Left ventricle myocardium inferior (tissue), 1 donor: ENCODE data around the gene S1PR4. TPM values are rescaled to one million over a fixed set of nuclear protein-coding genes. Genes with fewer than 3 reads are reported as not detected.
A peak's percentile ranks its signal among the peaks of the same experiment; 100 is the strongest.

Source experiments
- DNase-seq: peaks from one replicate; pipeline ENCODE4 v3.0.0-alpha.2; 2020
- H3K27ac ChIP-seq: fragments of 200-600 bp; replicated peaks from 2 replicates; pipeline ENCODE4 v1.8.0; 2021
- H3K27me3 ChIP-seq: fragments of 200-600 bp; 2 replicates; pipeline ENCODE4 v1.8.0; 2021; ENCODE audit warnings: low read depth
- H3K36me3 ChIP-seq: fragments of 200-600 bp; 2 replicates; pipeline ENCODE4 v1.8.0; 2021
- H3K4me1 ChIP-seq: fragments of 200-600 bp; 2 replicates; pipeline ENCODE4 v1.8.0; 2021
- H3K4me3 ChIP-seq: fragments of 200-600 bp; 2 replicates; pipeline ENCODE4 v1.8.0; 2021; ENCODE audit warnings: mild to moderate bottlenecking, moderate library complexity
- H3K9me3 ChIP-seq: fragments of 200-600 bp; replicated peaks from 2 replicates; pipeline ENCODE4 v1.8.0; 2021
- intact Hi-C: fragments of 100-400 bp; cut with micrococcal nuclease; formaldehyde crosslinking; loops from one replicate; pipeline ENCODE4 v1.11.0; 2022
- total RNA-seq: library from RNA; stranded (reverse); fragmentation: NEBNext Ultra II Directional; extraction: Animal tissue kit (Norgen Biotek cat#: 25700); gene quantifications from one replicate; pipeline ENCODE4 v1.2.1, GENCODE V29; 2021
- TF ChIP-seq, protein P1 (sequence below): fragments of 200-600 bp; IDR thresholded peaks from 2 replicates; pipeline ENCODE4 v1.8.0; 2021; ENCODE audit warnings: antibody characterized with exemption, mild to moderate bottlenecking, borderline replicate concordance
- donor health status: DM: no; HTN: yes; CAD: no; lungs with severe emphysema.

The S1PR4 gene
- total RNA-seq, 1 donor from 2014 or later: 0.60 TPM

DNA sequence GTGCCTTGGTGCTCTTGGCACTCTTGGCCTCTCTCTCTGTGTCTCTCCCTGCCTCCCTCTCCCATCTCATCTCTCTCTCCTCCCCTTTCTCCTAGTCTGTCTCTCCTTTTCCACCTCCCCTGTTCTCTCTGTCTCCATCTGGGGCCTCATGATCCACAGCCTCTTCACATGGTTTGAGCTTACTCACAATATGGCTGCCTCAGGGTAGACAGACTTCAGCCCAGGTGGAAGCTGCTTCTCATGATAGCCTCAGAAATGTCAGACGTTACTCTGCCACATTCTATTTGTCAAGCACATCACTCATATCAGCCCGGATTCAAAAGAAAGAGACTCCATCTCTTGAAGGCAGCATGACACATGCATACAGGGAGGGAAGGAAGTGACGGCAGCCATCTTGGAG, 18.4 kb upstream of the S1PR4 start:
- Histone ChIP-seq H3K27me3 (no peaks in the 10 kb centered on the region), H3K4me3 (no peak overlapping the region), H3K36me3 (no peaks in the 10 kb centered on the region), H3K4me1 (peaks cover 12% of the 10 kb centered on the region), H3K27ac (no peak overlapping the region), H3K9me3 (peaks cover 9% of the 10 kb centered on the region)
- DNase-seq: no peak
- intact Hi-C loops: loop anchor here (10.0 kb wide), 1 partner anchor 205 kb away; no protein-coding TSS in a partner anchor
- TF ChIP-seq, protein P1, sequence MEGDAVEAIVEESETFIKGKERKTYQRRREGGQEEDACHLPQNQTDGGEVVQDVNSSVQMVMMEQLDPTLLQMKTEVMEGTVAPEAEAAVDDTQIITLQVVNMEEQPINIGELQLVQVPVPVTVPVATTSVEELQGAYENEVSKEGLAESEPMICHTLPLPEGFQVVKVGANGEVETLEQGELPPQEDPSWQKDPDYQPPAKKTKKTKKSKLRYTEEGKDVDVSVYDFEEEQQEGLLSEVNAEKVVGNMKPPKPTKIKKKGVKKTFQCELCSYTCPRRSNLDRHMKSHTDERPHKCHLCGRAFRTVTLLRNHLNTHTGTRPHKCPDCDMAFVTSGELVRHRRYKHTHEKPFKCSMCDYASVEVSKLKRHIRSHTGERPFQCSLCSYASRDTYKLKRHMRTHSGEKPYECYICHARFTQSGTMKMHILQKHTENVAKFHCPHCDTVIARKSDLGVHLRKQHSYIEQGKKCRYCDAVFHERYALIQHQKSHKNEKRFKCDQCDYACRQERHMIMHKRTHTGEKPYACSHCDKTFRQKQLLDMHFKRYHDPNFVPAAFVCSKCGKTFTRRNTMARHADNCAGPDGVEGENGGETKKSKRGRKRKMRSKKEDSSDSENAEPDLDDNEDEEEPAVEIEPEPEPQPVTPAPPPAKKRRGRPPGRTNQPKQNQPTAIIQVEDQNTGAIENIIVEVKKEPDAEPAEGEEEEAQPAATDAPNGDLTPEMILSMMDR: no peak

DNA sequence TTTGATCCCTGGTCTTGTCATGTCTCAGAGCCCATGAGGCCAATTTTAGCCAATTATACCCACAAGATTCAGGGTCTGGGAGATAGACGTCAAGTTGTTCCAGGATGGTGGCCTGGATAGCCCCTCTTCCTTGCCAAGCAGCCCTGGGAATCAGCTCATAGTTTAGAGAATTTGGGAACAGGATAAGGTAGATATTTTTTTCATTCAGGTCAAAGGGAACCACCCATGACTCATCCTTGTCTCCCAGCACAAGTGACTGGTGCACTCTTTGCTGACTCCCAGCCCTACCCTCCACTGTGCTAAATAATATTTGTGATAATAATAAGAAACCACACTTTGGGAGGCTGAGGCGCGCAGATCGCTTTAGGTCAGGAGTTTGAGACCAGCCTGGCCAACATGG, 17.1 kb upstream of the S1PR4 start:
- peaks cover 9% of the 10 kb centered on the region for H3K9me3 ChIP-seq
- no peak overlapping the region for H3K4me3 ChIP-seq
- TF ChIP-seq, protein P1: no peak
- intact Hi-C loops: loop anchor here (10.0 kb wide), 1 partner anchor 207 kb away; no protein-coding TSS in a partner anchor
- peaks cover 5% of the 10 kb centered on the region for H3K4me1 ChIP-seq
- H3K36me3 ChIP-seq: no peaks in the 10 kb centered on the region
- DNase-seq: no peak
- H3K27ac ChIP-seq: no peak overlapping the region
- H3K27me3 ChIP-seq: no peaks in the 10 kb centered on the region

DNA sequence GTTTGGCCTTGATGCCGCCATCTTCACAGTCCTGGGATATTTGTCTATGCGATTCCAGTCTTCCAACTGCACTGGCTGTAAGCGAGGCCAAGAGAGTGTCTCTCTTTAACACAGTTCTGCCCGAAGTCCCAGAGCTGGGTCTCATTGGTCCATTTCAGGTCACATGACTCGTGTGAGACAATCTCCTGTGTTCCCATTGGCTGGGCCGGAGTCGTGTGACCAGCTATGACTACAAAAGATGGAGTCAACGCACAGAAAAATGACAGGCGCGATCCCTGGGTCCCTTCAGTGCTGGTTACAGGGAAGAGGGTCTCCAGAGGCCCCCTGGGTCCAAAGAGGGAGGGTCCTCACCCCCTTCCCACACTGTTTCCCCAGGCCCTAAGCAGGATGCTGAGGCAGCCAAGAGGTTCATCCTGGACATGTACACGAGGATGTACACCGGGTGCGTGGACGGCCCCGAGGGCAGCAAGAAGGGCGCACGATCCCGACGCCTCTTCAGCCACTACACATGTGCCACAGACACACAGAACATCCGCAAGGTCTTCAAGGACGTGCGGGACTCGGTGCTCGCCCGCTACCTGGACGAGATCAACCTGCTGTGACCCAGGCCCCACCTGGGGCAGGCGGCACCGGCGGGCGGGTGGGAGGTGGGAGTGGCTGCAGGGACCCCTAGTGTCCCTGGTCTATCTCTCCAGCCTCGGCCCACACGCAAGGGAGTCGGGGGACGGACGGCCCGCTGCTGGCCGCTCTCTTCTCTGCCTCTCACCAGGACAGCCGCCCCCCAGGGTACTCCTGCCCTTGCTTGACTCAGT, 15.9 kb upstream of the S1PR4 start:
- Histone ChIP-seq H3K36me3 (no peaks in the 10 kb centered on the region), H3K4me1 (peaks cover 5% of the 10 kb centered on the region), H3K27me3 (no peaks in the 10 kb centered on the region), H3K4me3 (no peak overlapping the region), H3K9me3 (peaks cover 9% of the 10 kb centered on the region), H3K27ac (no peak overlapping the region)
- TF ChIP-seq, protein P1: no peak
- intact Hi-C loops: loop anchor here (10.0 kb wide), 1 partner anchor 208 kb away; no protein-coding TSS in a partner anchor
- no peak for DNase-seq

DNA sequence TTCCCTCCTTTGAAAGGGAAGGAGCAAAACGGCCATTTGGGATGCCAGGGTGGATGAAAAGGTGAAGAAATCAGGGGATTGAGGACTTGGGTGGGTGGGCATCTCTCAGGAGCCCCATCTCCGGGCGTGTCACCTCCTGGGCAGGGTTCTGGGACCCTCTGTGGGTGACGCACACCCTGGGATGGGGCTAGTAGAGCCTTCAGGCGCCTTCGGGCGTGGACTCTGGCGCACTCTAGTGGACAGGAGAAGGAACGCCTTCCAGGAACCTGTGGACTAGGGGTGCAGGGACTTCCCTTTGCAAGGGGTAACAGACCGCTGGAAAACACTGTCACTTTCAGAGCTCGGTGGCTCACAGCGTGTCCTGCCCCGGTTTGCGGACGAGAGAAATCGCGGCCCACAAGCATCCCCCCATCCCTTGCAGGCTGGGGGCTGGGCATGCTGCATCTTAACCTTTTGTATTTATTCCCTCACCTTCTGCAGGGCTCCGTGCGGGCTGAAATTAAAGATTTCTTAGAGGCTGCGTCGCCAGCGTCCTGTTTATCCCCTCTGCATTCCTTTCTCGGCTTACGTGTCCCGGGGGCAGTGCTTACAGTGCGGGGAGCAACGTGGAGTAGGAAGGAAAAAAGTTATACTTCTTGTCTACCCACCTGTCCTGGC, 15.2 kb upstream of the S1PR4 start:
- TF ChIP-seq, protein P1: peak; percentile 99
- Histone ChIP-seq H3K9me3 (peaks cover 9% of the 10 kb centered on the region), H3K27me3 (no peaks in the 10 kb centered on the region), H3K27ac (no peak overlapping the region), H3K4me1 (peaks cover 5% of the 10 kb centered on the region), H3K36me3 (no peaks in the 10 kb centered on the region), H3K4me3 (no peak overlapping the region)
- intact Hi-C loops: loop anchor here (10.0 kb wide), 1 partner anchor 209 kb away; no protein-coding TSS in a partner anchor
- peak; percentile 53 for DNase-seq

DNA sequence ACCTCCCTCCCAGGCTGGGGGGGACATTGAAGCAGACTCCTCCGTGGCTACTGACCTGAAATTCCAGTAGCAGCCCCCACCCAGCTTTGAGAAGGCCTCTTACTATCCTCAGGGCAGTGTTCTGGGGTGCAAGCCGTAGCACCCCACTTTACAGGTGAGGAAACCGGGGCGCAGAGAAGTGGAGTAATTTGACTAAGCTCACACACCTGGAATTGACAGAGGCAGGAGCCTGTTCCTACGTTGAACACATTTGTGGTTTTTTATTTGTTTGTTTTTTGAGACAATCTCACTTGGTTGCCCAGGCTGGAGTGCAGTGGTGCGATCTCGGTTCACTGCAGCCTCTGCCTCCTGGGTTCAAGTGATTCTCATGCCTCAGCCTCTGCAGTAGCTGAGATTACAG, 14.6 kb upstream of the S1PR4 start:
- peaks cover 5% of the 10 kb centered on the region for H3K4me1 ChIP-seq
- DNase-seq: no peak
- no peaks in the 10 kb centered on the region for H3K36me3 ChIP-seq
- peaks cover 9% of the 10 kb centered on the region for H3K9me3 ChIP-seq
- intact Hi-C loops: loop anchor here (10.0 kb wide), 1 partner anchor 209 kb away; no protein-coding TSS in a partner anchor
- H3K4me3 ChIP-seq: no peak overlapping the region
- TF ChIP-seq, protein P1: no peak
- no peak overlapping the region for H3K27ac ChIP-seq
- H3K27me3 ChIP-seq: no peaks in the 10 kb centered on the region
